G401 (cell line): ENCODE results near the gene TUFT1. TPM values are rescaled to one million over a fixed set of nuclear protein-coding genes. Genes with fewer than 3 reads are reported as not detected.
"Not testable (repeated sequence)": the region's sequence is repeated elsewhere in the genome, so short reads cannot be mapped to it uniquely, and the experiment has no call there.

Source experiments
- DNase-seq: peaks from one replicate; pipeline ENCODE4 v3.0.0-alpha.2; 2015; ENCODE audit warnings: low spot score
- in situ Hi-C: cut with HindIII; loops from 2 replicates; pipeline ENCODE4 v1.10.0; 2016; ENCODE audit warnings: low sequenced_read_pairs, mixed read lengths
- total RNA-seq: library from RNA; depleted of rRNA; stranded (reverse); fragments of >200 nt; shearing (Covaris generic); gene quantifications from 2 replicates; pipeline ENCODE4 v1.2.3, GENCODE V29; 2014

The TUFT1 gene
- total RNA-seq, 1 experiment from 2014 or later: 8.2 TPM

DNA sequence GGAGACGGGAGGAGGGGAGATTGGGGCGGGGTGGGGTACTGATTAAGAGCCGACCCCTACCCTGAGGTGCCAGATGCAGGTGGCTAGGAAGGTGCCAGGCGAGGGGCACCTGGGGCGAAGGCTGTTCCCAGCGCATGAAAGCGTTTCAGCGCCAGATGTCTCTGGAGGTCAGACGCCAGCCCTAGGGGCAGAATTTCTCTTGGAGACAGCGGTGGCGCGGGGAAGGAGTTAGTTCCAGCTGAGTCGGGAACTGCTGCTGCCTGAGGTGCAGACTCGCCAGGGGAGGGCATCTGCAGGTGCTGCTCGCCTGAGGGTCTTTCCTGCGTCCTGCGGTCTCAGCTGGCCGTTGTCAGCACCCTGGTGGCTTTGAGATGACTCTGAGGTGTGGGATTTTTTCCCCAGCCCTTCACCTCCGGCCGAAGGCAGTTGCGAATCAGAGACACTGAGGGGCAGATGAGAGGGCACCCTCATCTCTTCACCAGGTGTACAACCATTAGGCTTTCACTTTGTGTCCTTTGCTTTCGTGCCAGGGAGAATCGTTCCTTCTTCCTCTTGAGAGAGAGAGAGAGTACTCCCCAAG lies 28.4 kb upstream of the TUFT1 start:
- in situ Hi-C loops: no loop called here
- peak; percentile 44 for DNase-seq

DNA sequence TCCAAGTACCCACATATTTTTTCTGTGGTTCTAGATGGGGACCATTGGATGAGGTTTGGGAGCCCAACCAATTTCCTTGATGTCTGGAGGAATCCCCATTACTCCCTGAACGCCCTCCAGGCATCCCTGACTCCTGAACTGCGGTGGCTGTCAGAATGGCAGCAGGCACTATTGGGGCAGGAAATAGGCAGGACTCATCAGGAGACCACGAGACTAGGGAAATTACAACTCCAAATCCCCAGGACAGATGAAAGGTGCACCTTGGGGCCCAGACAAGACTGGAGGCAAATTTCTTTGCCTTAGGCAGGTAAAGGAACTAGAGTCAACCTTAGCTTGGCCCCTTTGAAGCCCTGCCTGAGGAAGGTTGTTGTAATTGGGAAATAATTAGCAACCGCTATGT lies 27.8 kb upstream of the TUFT1 start:
- in situ Hi-C loops: no loop called here
- peak; percentile 50 for DNase-seq

DNA sequence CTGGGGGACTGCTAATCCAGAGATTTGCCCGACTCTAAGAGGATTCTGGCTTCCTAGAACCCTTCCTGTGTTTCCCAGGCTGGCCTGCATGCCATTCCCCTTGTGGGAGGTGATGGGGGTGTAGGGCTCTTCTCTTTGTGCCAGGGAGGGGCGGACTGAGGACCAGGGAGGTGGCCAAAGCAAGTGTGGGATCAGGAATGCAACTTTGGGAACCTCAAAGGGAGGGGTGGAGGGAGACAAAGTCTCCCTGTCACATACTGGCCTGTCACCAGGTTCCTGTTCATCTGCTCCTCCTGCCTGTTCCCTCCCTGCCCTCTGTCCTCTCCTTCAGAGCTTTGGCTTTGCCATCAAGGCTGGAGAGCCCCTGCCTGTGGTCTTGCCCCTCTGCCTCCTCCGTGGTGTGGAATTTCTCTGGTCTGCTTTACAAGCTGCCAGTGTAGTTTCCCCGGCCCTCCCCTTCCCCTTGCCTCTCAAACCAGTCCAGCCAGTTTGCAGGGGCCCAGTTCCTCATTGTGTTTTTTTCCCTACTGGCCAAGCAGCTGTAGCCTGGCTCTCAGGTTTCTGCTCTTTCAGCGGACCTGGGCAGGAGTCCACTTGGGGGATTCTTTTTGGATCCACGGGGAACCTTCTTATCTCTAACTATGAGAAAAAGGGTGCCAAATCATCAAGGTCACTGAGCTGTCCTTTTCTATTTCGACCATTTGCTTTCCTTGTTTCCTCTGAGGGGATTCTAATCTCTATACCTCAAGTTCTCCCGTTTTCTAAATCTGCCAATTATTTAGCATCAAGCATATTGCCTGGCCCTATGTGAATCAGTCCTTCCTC lies 27.1 kb upstream of the TUFT1 start:
- DNase-seq: peak; percentile 35

DNA sequence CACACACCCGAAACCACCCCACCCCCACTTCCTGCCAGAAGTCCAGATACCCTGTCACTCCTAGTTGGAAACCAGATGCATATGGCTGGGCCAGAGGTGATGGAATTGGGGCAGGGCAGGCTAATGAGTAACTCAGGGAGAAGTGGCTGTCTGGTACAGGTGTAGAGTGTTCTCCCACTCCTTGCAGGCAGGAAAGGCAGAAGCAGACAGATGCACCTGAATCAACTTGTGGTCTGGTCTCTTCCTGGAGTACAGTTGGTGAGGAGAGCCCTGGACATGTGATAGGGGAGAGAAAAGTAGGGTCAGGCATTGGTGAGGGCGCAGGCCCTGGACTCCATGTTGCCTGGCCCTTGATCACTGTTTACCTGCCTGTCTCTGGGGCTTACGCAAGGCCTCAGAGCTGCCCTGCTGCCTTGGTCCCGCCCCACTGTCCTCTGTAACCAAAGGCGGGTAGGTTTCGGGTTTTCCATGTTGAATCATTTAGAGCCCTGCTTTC lies 26.4 kb upstream of the TUFT1 start:
- in situ Hi-C loops: no loop called here
- DNase-seq: no peak

More for the DNA sequence above, 27.1 kb upstream of the TUFT1 start:
- in situ Hi-C loops: no loop called here

DNA sequence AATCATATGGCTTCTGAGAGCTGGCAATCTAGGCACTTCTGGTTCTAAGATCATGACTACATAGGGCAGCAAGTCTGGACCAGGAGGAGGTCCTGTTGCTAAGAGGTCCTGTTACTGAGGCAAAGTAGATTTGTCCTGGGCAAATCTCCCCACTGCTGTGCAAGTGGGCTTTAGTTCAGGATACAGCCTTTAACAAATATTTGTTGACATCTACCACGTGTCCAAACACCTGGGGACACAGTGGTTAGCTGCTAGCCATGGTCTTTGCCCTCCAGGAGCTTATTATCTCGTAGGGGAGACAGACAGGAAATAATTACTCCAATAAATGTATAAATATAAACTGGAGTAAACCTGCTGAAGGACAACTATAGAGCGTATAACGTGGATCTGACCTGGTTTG lies 25.7 kb upstream of the TUFT1 start:
- in situ Hi-C loops: no loop called here
- DNase-seq: no peak

DNA sequence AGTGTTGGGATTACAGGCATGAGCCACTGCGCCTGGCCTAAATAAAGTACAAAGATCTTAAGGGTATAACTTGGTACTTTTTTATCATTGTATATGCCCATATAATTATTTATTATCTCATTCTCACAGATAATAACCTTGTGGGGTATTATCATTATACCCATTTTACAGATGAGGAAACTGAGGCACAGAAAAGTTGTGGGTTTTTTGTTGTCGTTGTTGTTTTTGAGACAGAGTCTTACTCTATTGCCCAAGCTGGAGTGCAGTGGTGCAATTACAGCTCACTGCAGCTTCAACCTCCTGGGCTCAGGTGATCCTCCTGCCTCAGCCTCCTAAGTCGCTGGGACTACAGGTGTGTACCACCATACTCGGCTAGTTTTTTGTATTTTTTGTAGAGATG lies 24.8 kb upstream of the TUFT1 start:
- in situ Hi-C loops: no loop called here

DNA sequence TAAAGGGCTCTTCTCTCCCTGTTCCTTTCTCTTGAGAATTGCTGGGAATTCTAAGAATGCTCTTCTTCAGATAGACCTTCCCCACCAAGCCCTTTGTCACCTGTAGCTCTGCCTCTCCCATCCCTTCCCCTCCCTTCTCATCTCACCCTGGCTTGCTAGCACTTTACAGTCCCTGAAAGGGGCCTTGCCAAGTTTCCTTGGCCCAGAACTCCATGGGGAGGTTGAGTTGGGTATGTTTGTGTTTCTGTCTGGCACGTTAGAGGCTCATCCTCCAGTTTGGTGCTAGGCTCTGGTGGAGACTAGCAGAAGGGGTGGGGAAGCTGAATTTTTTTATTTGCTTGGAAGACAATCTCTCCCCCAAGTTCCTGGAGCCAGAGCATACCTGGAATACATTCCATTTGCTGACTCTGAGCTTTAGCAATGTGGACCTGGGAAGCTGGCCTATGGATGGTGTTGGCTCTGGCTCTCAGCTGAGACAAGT lies 24.0 kb upstream of the TUFT1 start:
- no peak for DNase-seq
- in situ Hi-C loops: no loop called here

More for the DNA sequence above, 24.8 kb upstream of the TUFT1 start:
- no peak for DNase-seq

DNA sequence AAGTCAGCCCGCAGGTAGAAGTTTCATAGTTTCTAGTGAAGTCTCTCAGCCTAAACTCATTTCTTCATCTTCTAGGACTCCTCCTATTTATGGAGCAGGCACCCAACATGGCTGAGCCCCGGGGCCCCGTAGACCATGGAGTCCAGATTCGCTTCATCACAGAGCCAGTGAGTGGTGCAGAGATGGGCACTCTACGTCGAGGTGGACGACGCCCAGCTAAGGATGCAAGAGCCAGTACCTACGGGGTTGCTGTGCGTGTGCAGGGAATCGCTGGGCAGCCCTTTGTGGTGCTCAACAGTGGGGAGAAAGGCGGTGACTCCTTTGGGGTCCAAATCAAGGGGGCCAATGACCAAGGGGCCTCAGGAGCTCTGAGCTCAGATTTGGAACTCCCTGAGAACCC lies 21.7 kb upstream of the TUFT1 start:
- in situ Hi-C loops: no loop called here
- DNase-seq: no peak

DNA sequence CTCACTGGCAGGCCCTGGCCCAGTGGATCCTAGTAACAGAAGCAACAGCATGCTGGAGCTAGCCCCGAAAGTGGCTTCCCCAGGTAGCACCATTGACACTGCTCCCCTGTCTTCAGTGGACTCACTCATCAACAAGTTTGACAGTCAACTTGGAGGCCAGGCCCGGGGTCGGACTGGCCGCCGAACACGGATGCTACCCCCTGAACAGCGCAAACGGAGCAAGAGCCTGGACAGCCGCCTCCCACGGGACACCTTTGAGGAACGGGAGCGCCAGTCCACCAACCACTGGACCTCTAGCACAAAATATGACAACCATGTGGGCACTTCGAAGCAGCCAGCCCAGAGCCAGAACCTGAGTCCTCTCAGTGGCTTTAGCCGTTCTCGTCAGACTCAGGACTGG lies 21.2 kb upstream of the TUFT1 start:
- in situ Hi-C loops: no loop called here
- no peak for DNase-seq

DNA sequence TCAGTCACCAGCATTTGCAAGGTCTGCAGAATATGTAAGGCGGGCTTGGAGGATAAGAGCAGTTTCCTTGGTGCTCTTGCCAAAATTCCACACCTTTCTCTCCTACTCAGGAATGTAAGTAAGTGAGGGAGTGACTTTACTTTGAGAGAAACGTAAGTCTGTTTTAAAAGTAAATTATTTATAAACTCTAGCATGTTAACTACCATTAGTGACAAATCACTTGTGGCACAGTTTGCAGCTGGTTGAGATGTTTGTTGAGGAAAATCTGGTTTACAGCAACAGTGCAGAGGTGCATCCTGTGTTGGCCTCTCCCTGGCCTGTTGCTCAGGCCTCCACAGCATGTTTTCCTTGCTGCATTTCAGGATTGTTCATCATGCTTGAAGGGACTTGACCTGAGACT lies 20.4 kb upstream of the TUFT1 start:
- DNase-seq: no peak
- in situ Hi-C loops: no loop called here

DNA sequence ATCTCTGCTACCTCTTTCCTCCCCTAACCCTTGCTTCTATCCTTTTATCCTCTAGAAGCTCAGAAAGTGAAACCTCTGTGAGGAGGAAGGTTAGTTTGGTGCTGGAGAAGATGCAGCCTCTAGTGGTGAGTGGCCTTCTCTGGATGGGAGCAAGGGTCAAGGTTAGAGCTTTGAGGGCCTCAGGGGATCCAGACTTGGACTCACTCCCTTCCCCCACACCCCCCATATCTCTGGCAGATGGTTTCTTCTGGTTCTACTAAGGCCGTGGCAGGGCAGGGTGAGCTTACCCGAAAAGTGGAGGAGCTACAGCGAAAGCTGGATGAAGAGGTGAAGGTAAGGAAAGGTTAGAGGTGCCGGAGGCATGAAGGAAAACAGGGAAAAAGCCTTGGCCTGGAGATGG lies 19.8 kb upstream of the TUFT1 start:
- in situ Hi-C loops: no loop called here
- DNase-seq: no peak

DNA sequence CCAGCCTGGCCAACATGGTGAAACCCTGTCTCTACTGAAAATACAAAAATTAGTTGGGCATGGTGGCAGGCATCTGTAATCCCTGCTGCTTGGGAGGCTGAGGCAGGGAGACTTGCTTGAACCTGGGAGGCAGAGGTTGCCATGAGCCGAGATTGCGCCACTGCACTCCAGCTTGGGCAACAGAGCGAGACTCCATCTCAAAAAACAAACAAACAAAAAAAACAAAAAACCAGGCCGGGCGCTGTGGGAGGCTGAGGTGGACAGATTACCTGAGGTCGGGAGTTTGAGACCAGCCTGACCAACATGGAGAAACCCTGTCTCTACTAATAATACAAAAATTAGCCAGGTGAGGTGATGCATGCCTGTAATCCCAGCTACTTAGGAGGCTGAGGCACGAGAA lies 17.7 kb upstream of the TUFT1 start:
- in situ Hi-C loops, DNase-seq: not testable (repeated sequence)

DNA sequence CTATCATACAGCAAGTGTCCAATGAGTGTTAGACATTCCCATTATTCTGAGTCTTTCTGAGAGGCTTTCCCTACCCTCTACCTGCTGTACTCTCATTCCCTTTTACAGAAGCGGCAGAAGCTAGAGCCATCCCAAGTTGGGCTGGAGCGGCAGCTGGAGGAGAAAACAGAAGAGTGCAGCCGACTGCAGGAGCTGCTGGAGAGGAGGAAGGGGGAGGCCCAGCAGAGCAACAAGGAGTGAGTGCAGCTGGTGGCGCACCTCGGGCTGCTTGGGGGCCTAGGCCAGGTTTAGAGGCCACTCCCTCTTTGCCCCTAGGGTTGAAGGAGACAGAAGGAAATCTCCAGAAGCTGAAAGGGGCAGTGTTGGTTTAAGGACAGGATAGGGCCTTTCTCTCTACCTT lies 16.8 kb upstream of the TUFT1 start:
- in situ Hi-C loops: no loop called here
- no peak for DNase-seq

DNA sequence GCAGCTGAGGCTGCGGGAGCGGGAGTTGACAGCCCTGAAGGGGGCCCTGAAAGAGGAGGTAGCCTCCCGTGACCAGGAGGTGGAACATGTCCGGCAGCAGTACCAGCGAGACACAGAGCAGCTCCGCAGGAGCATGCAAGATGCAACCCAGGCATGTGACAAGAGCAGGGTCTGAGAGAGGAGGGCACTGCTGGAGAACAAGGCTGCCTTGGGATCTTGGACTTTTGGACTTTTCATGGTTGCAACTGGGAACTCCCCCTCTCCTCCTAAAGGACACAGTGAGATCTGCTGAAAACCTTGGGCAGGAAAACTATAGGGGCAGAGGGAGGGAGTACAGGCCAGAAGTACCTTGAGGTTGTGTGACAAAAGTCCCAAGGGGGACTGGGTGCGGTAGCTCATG lies 15.4 kb upstream of the TUFT1 start:
- in situ Hi-C loops: no loop called here
- no peak for DNase-seq

DNA sequence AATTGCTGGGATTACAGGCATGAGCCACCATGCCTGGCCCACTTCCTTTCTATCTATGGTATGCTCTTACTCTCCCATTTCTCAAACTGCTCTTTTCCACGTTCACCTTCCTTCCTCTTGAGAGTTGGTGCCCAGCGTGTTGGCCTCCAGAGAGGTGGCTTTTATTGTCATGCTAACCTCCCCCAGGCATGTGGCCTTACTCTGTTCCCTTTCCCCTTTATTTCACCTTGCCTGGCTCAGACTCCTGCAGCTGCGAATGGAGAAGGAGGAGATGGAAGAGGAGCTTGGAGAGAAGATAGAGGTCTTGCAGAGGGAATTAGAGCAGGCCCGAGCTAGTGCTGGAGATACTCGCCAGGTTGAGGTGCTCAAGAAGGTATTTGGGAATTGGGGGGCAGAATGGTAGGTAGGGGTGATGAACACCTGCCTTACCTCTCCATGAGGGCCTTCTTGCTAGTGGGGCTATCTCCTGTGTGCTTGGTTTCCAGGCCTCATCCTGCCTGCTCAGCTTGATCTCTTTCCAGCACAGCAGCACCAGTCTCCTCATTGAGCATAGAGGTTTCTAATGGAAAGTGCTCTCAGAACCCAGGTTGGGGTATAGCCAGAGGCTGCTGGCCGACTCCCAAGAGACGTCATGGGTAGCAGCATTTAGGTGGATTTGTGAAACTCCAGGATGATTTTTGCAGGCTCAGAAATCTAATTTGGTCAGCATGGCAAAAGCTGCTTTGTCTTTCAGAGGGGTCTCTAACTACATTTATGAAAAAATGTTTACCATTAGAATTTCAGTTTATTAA lies 13.2 kb upstream of the TUFT1 start:
- DNase-seq: no peak
- in situ Hi-C loops: no loop called here

DNA sequence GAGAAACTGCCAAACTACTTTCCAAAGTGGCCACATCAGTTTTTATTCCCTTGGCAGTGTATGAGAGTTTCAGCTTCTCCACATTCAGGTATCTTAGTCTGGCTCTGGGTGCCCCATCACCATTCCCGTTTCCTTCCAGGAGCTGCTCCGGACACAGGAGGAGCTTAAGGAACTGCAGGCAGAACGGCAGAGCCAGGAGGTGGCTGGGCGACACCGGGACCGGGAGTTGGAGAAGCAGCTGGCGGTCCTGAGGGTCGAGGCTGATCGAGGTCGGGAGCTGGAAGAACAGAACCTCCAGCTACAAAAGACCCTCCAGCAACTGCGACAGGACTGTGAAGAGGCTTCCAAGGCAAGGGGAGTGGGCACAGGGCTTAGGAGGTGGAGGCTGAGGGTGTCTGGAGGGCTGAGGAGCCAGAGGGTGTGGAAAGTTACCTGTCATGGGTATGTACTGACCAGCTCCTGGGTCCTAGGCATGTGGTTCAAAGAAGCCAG lies 10.9 kb upstream of the TUFT1 start:
- no peak for DNase-seq
- in situ Hi-C loops: no loop called here

DNA sequence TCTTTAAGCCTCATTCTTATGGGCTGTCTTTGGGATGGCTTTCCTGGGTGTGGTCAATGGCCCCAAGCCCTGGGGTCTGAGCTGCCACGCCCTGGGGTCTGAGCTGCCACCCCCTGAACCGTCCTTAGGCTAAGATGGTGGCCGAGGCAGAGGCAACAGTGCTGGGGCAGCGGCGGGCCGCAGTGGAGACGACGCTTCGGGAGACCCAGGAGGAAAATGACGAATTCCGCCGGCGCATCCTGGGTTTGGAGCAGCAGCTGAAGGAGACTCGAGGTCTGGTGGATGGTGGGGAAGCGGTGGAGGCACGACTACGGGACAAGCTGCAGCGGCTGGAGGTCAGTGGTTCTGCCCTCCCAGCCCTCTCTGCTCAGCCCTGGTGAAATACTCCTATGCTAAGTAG lies 10.3 kb upstream of the TUFT1 start:
- DNase-seq: no peak
- in situ Hi-C loops: no loop called here

DNA sequence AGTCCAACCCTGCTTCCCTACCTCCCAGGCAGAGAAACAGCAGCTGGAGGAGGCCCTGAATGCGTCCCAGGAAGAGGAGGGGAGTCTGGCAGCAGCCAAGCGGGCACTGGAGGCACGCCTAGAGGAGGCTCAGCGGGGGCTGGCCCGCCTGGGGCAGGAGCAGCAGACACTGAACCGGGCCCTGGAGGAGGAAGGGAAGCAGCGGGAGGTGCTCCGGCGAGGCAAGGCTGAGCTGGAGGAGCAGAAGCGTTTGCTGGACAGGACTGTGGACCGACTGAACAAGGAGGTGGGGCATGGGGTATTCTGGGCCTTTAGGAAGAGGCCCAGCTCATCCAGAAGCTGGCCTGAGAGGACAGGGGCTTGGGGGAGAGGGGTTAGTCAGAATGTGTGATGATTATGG lies 9.6 kb upstream of the TUFT1 start:
- no peak for DNase-seq
- in situ Hi-C loops: no loop called here

DNA sequence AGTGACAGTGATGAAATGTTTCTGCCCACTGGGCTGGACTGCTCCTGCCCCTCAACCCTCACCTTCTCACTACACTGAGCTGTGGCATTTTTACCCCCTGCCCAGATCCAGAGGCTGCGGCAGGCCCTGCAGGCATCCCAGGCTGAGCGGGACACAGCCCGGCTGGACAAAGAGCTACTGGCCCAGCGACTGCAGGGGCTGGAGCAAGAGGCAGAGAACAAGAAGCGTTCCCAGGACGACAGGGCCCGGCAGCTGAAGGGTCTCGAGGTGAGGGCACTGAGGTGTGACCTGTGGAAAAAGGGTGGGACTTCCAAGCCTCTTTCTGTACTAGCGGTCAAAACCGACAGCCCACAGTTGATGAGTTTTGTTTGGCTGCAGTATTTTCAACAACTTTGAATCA lies 6.2 kb upstream of the TUFT1 start:
- no peak for DNase-seq
- in situ Hi-C loops: no loop called here
